Gastrocnemius medialis (tissue), 4 donors: ENCODE data around the gene ZMYND11. TPM values are rescaled to one million over a fixed set of nuclear protein-coding genes. Genes with fewer than 3 reads are reported as not detected.

ENCODE experiments used
- ATAC-seq, 2 donors: fragments of 150-250 bp; one replicate each; pipeline ENCODE4 v1.9.1; 2016
- DNase-seq, 2 donors: peaks; one replicate each; pipeline ENCODE4 v3.0.0-alpha.2; 2019
- H3K27ac ChIP-seq, 4 donors: fragments of 200-600 bp; sonication (generic); 1 replicate in 1 of 4; 2 replicates in 3 of 4; pipeline ENCODE4 v1.5.1; 2016 to 2018; ENCODE audit warnings: mild to moderate bottlenecking in 2 of 4, moderate library complexity in 1 of 4
- H3K27me3 ChIP-seq, 3 donors: fragments of 200-600 bp; sonication (generic) in 2 of 3; 1 replicate in 1 of 3; 2 replicates in 2 of 3; pipeline versions ENCODE4 v1.5.1 to v1.6.0; 2016 to 2019; ENCODE audit warnings: mild to moderate bottlenecking in 1 of 3, moderate library complexity in 1 of 3
- H3K36me3 ChIP-seq, 2 donors: fragments of 200-600 bp; sonication (generic) in 1 of 2; one replicate each; pipeline ENCODE4 v1.5.1; 2017 to 2018
- H3K4me1 ChIP-seq, 2 donors: fragments of 200-600 bp; sonication (generic) in 1 of 2; one replicate each; pipeline ENCODE4 v1.5.1; 2016 to 2017; ENCODE audit warnings: mild to moderate bottlenecking in 2 of 2
- H3K4me3 ChIP-seq, 4 donors: fragments of 200-600 bp; sonication (generic) in 3 of 4; 1 replicate in 1 of 4; 2 replicates in 3 of 4; pipeline ENCODE4 v1.5.1; 2016 to 2019; ENCODE audit warnings: mild to moderate bottlenecking in 2 of 4
- H3K9me3 ChIP-seq, 3 donors: fragments of 200-600 bp; sonication (generic) in 2 of 3; 1 replicate in 1 of 3; 2 replicates in 2 of 3; pipeline ENCODE4 v1.5.1; 2016 to 2019
- POLR2A ChIP-seq, 2 donors: fragments of 450-650 bp; IDR thresholded peaks; one replicate each; pipeline ENCODE4 v1.6.1; 2017; ENCODE audit warnings: antibody characterized with exemption in 2 of 2, mild to moderate bottlenecking in 2 of 2, moderate library complexity in 2 of 2
- in situ Hi-C, 4 donors: fragments of 200-750 bp; cut with MboI; loops; one replicate each; pipeline versions ENCODE4 v1.15.0 to v1.8.0; 2017; ENCODE audit warnings: low sequenced_read_pairs in 4 of 4
- intact Hi-C: fragments of 100-400 bp; cut with DNase I; formaldehyde crosslinking; loops from one replicate; pipeline ENCODE4 v1.15.1; 2023; ENCODE audit warnings: low total_unique reads
- total RNA-seq, 4 donors: library from RNA; depleted of rRNA; stranded (reverse); fragments of >200 nt; gene quantifications; one replicate each; pipeline versions ENCODE4 v1.1.0 to v1.2.3, GENCODE V29; 2016
- TF ChIP-seq, protein P1 (sequence below), 5 experiments: fragments of 450-650 bp in 3 of 5; fragments of 200-600 bp in 2 of 5; sonication (generic) in 2 of 5; IDR thresholded peaks in 4 of 5; conservative IDR thresholded peaks in 1 of 5; 1 replicate in 4 of 5; 2 replicates in 1 of 5; pipeline ENCODE4 v1.5.1; 2016 to 2019; ENCODE audit warnings: antibody characterized with exemption in 5 of 5, mild to moderate bottlenecking in 3 of 5, moderate library complexity in 3 of 5

ZMYND11 gene
- total RNA-seq, 4 donors from 2014 or later: 58.3 to 78.0 (median 65.2) TPM

DNA sequence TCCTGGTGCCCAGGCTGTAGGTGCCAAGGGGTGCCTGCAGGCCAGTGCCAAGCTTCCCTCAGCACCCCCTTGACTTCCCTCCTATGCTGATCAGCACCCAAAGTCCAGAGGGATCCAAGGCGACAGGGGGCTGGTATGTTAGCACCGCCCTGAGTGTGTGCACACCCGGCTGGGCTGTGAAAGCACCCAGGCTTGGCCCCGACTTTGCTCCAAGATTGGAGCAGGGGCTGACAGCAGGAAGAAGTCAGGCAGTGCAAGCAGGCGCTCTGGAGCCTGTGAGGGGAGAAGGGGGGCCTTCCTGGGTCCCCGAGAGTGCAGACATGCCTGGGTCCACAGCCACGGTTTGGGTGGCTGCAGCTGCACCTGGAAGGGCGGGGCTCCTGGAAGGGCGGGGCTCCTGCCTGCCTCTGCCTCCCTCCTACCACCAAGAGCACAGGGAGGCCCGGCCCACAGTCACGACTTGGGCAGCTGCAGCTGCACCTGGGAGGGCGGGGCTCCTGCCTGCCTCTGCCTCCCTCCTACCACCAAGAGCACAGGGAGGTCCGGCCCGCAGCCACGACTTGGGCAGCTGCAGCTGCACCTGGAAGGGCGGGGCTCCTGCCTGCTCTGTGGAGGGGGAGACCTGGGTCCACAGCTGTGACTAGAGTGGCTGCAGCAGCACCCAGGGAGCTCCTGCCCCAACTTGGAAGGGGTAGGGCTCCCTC is 30.2 kb upstream of the ZMYND11 start:
- in situ Hi-C loops: no loop called here

DNA sequence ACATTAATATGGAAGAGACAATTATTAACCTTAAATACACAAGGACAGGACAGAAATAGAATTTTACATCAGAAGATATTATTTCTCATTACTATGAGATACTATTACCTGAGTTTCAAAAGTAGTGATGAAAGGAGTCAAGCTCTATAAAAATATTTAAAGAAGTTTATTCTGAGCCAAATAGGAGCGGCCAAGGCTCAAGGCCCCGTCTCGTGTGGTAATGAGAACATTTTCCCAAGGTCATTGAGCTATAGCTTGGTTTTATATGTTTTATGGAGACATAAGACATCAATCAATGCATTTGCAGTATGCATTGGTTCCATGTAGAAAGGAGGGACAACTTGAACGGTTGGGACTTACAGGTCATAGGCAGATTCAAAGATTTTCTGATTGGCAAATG is 29.4 kb upstream of the ZMYND11 start:
- no peak overlapping the region for H3K27ac ChIP-seq
- no peak overlapping the region for H3K4me3 ChIP-seq
- no peaks in the 10 kb centered on the region for H3K9me3 ChIP-seq
- no peaks in the 10 kb centered on the region for H3K36me3 ChIP-seq
- TF ChIP-seq, protein P1, sequence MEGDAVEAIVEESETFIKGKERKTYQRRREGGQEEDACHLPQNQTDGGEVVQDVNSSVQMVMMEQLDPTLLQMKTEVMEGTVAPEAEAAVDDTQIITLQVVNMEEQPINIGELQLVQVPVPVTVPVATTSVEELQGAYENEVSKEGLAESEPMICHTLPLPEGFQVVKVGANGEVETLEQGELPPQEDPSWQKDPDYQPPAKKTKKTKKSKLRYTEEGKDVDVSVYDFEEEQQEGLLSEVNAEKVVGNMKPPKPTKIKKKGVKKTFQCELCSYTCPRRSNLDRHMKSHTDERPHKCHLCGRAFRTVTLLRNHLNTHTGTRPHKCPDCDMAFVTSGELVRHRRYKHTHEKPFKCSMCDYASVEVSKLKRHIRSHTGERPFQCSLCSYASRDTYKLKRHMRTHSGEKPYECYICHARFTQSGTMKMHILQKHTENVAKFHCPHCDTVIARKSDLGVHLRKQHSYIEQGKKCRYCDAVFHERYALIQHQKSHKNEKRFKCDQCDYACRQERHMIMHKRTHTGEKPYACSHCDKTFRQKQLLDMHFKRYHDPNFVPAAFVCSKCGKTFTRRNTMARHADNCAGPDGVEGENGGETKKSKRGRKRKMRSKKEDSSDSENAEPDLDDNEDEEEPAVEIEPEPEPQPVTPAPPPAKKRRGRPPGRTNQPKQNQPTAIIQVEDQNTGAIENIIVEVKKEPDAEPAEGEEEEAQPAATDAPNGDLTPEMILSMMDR (IDR thresholded peaks at IDR 0.05 in 4 of 5, conservative IDR thresholded peaks at IDR 0.05 in 1 of 5): no peak
- TF ChIP-seq POLR2A (IDR thresholded peaks at IDR 0.05): no peak
- intact Hi-C loops (no loop called here), in situ Hi-C loops (no loop called here)
- no peak for ATAC-seq
- DNase-seq: no peak
- no peaks in the 10 kb centered on the region for H3K4me1 ChIP-seq
- no peaks in the 10 kb centered on the region for H3K27me3 ChIP-seq

More for the DNA sequence above, 30.2 kb upstream of the ZMYND11 start:
- no peaks in the 10 kb centered on the region for H3K36me3 ChIP-seq
- H3K4me3 ChIP-seq: no peak overlapping the region
- no peak overlapping the region for H3K27ac ChIP-seq
- H3K27me3 ChIP-seq: no peaks in the 10 kb centered on the region
- DNase-seq (no peak), ATAC-seq (no peak)
- TF ChIP-seq POLR2A (IDR thresholded peaks at IDR 0.05): no peak
- TF ChIP-seq, protein P1 (IDR thresholded peaks at IDR 0.05 in 4 of 5, conservative IDR thresholded peaks at IDR 0.05 in 1 of 5): no peak
- H3K4me1 ChIP-seq: no peaks in the 10 kb centered on the region
- intact Hi-C loops: no loop called here
- H3K9me3 ChIP-seq: no peaks in the 10 kb centered on the region

DNA sequence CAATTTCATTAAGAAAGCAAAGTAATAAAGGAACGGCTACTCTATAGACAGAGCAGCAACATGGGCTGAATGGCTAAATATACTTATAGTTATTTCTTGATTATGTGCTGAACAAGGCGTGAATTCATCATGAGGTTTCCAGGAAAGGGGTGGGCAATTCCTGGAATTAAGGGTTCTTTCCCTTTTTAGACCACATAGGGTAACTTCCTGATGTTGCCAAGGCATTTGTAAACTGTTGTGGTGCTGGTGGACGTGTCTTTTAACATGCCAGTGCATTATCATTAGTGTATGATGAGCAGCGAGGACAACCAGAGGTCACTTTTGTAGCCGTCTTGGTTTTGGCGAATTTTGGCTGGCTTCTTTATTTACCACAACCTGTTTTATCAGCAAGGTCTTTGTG is 28.5 kb upstream of the ZMYND11 start:
- no peak for ATAC-seq
- TF ChIP-seq, protein P1 (IDR thresholded peaks at IDR 0.05 in 4 of 5, conservative IDR thresholded peaks at IDR 0.05 in 1 of 5): no peak
- TF ChIP-seq POLR2A (IDR thresholded peaks at IDR 0.05): no peak
- no peaks in the 10 kb centered on the region for H3K4me1 ChIP-seq

DNA sequence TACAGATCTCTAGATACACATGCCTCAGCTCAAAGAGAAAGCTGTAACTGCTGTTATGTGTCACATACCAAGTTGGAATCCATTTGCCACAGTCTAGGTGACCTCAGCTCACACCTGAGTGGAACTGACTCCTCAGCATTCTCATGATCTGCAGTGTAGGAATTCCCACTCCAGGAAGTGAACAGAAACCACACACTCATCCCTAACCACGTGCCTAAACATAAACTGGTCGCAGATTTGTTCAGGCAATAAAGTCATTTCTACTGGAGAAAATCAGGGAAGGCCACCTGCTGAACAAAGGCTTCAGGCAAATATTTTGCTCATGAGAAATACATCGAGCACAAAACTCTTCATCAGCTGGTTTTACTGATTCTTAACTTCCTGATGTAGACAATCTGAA is 23.0 kb upstream of the ZMYND11 start:
- H3K27ac ChIP-seq: no peak overlapping the region
- ATAC-seq: no peak
- H3K9me3 ChIP-seq: no peaks in the 10 kb centered on the region
- no peaks in the 10 kb centered on the region for H3K27me3 ChIP-seq
- no peak for TF ChIP-seq POLR2A (IDR thresholded peaks at IDR 0.05)
- TF ChIP-seq, protein P1 (IDR thresholded peaks at IDR 0.05 in 4 of 5, conservative IDR thresholded peaks at IDR 0.05 in 1 of 5): no peak
- H3K4me1 ChIP-seq: no peaks in the 10 kb centered on the region
- H3K4me3 ChIP-seq: no peak overlapping the region
- intact Hi-C loops (no loop called here), in situ Hi-C loops (no loop called here)
- no peaks in the 10 kb centered on the region for H3K36me3 ChIP-seq
- DNase-seq: no peak

More for the DNA sequence above, 28.5 kb upstream of the ZMYND11 start:
- Histone ChIP-seq H3K27ac (no peak overlapping the region), H3K4me3 (no peak overlapping the region), H3K36me3 (no peaks in the 10 kb centered on the region), H3K9me3 (no peaks in the 10 kb centered on the region), H3K27me3 (no peaks in the 10 kb centered on the region)
- DNase-seq: no peak
- intact Hi-C loops: no loop called here
- in situ Hi-C loops: no loop called here

DNA sequence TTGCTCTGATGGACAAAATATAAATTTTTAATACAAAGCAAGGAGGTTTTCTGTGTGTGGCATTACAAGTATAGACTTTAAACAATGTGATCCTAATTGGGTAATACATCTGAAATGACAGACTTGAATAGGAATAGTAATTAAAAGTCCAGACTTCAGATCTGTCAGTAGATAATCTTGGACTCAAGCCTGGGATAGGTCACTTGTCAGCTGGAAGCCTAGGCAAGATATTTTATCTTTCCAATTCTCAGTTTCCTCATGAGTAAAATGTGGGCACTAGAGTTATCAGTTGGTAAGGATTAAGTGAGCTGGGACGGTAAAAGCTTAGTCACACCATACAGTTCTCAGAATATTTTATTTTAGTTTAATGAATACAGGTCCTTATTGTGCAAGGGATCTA is 10.4 kb upstream of the ZMYND11 start:
- Histone ChIP-seq H3K27ac (no peak overlapping the region), H3K4me3 (no peak overlapping the region), H3K9me3 (no peaks in the 10 kb centered on the region), H3K36me3 (no peaks in the 10 kb centered on the region), H3K4me1 (no peaks in the 10 kb centered on the region), H3K27me3 (no peaks in the 10 kb centered on the region)
- ATAC-seq (no peak), DNase-seq (no peak)
- TF ChIP-seq POLR2A (IDR thresholded peaks at IDR 0.05): no peak
- TF ChIP-seq, protein P1 (IDR thresholded peaks at IDR 0.05 in 4 of 5, conservative IDR thresholded peaks at IDR 0.05 in 1 of 5): no peak
- in situ Hi-C loops: no loop called here
- intact Hi-C loops: no loop called here
